Astrocyte (in vitro differentiated cells and primary cell): Measurements from ENCODE around the gene TMPRSS3. TPM values are rescaled to one million over a fixed set of nuclear protein-coding genes. Genes with fewer than 3 reads are reported as not detected.

Experiments
- DNase-seq: peaks from one replicate; pipeline ENCODE4 v3.0.0-alpha.2; 2010; ENCODE audit warnings: low read depth
- FAIRE-seq: peaks from 2 replicates; lab custom pipeline; 2011; peaks lifted over from hg19 to GRCh38; lab: Jason Lieb, UNC
- H2AFZ ChIP-seq: 2 replicates; pipeline ENCODE4 v1.6.0; 2012; ENCODE audit warnings: low read depth, low read length, inconsistent platforms
- H3K27ac ChIP-seq: 2 replicates; pipeline ENCODE4 v1.5.1; 2011; ENCODE audit warnings: low read depth, low read length, inconsistent platforms
- H3K27me3 ChIP-seq: 2 replicates; pipeline ENCODE4 v1.6.0; 2011; ENCODE audit warnings: low read length, inconsistent platforms; ENCODE audit not compliant: insufficient read depth
- H3K36me3 ChIP-seq: 2 replicates; pipeline ENCODE4 v1.5.1; 2011; ENCODE audit warnings: low read length, inconsistent platforms; ENCODE audit not compliant: insufficient read depth
- H3K4me1 ChIP-seq: 2 replicates; pipeline ENCODE4 v1.5.1; 2011; ENCODE audit warnings: low read length, inconsistent platforms; ENCODE audit not compliant: insufficient read depth
- H3K4me2 ChIP-seq: 2 replicates; pipeline ENCODE4 v1.6.0; 2012; ENCODE audit warnings: low read length, inconsistent platforms
- H3K4me3 ChIP-seq: 2 replicates; pipeline ENCODE4 v1.5.1; 2011; ENCODE audit warnings: low read depth, mild to moderate bottlenecking, low read length, inconsistent platforms; ENCODE audit not compliant: insufficient read depth
- H3K79me2 ChIP-seq: 2 replicates; pipeline ENCODE4 v1.6.0; 2012; ENCODE audit warnings: mild to moderate bottlenecking, low read length, inconsistent platforms; ENCODE audit not compliant: insufficient read depth
- H3K9ac ChIP-seq: 2 replicates; pipeline ENCODE4 v1.6.0; 2012; ENCODE audit warnings: mild to moderate bottlenecking, low read length, inconsistent platforms
- H3K9me3 ChIP-seq: 2 replicates; pipeline ENCODE4 v1.5.1; 2012; ENCODE audit warnings: low read depth, mild to moderate bottlenecking, low read length, inconsistent platforms; ENCODE audit not compliant: insufficient read depth
- H4K20me1 ChIP-seq: 2 replicates; pipeline ENCODE4 v1.6.0; 2012; ENCODE audit warnings: low read length, inconsistent platforms; ENCODE audit not compliant: insufficient read depth
- H3K27ac Mint-ChIP-seq: one replicate; pipeline ENCODE4 v1.8.0; 2021; ENCODE audit warnings: mild to moderate bottlenecking, mixed read lengths; ENCODE audit not compliant: unreplicated experiment
- H3K27me3 Mint-ChIP-seq: one replicate; pipeline ENCODE4 v1.8.0; 2021; ENCODE audit warnings: low read depth, mixed read lengths; ENCODE audit not compliant: unreplicated experiment
- H3K36me3 Mint-ChIP-seq: one replicate; pipeline ENCODE4 v1.8.0; 2021; ENCODE audit warnings: low read depth, mixed read lengths; ENCODE audit not compliant: unreplicated experiment
- H3K4me1 Mint-ChIP-seq: one replicate; pipeline ENCODE4 v1.8.0; 2021; ENCODE audit warnings: low read depth, mixed read lengths; ENCODE audit not compliant: unreplicated experiment
- H3K4me3 Mint-ChIP-seq: one replicate; pipeline ENCODE4 v1.8.0; 2021; ENCODE audit warnings: mild to moderate bottlenecking, moderate library complexity, mixed read lengths; ENCODE audit not compliant: unreplicated experiment
- H3K9me3 Mint-ChIP-seq: one replicate; pipeline ENCODE4 v1.8.0; 2021; ENCODE audit warnings: mild to moderate bottlenecking, mixed read lengths; ENCODE audit not compliant: unreplicated experiment
- CTCF ChIP-seq: IDR thresholded peaks from 2 replicates; pipeline ENCODE4 v1.5.1; 2011; ENCODE audit warnings: low read depth, mild to moderate bottlenecking, inconsistent platforms, low read length, moderate library complexity; ENCODE audit not compliant: insufficient read depth
- EZH2 ChIP-seq: IDR thresholded peaks from 2 replicates; pipeline ENCODE4 v1.6.1; 2012; ENCODE audit warnings: mild to moderate bottlenecking, low read length, inconsistent platforms; ENCODE audit not compliant: insufficient read depth
- total RNA-seq: library from RNA; stranded (reverse); gene quantifications from 2 replicates; pipeline ENCODE4 v1.2.1, GENCODE V29; 2021

TMPRSS3 gene
- total RNA-seq, 1 donor from 2014 or later: not detected

GRCh38 chr21:42390696-42391095, 5.2 kb downstream of the TMPRSS3 start:
- H4K20me1 ChIP-seq: no peaks in the 10 kb centered on the region
- peaks cover 6% of the 10 kb centered on the region for H3K27me3 ChIP-seq
- H3K4me2 ChIP-seq: no peak overlapping the region
- Mint-ChIP-seq H3K4me1 (peaks cover 11% of the 10 kb centered on the region), H3K36me3 (peaks cover 1% of the 10 kb centered on the region), H3K9me3 (peaks cover 2% of the 10 kb centered on the region), H3K27me3 (peaks cover 12% of the 10 kb centered on the region), H3K27ac (no peak overlapping the region), H3K4me3 (no peak overlapping the region)
- no peak overlapping the region for H3K9ac ChIP-seq
- FAIRE-seq (no peak), DNase-seq (no peak)
- H3K27ac ChIP-seq: no peak overlapping the region
- no peaks in the 10 kb centered on the region for H3K9me3 ChIP-seq
- H3K4me3 ChIP-seq: no peak overlapping the region
- TF ChIP-seq EZH2: no peak
- TF ChIP-seq CTCF: no peak
- H3K79me2 ChIP-seq: no peaks in the 10 kb centered on the region
- H2AFZ ChIP-seq: no peak overlapping the region
- no peaks in the 10 kb centered on the region for H3K36me3 ChIP-seq
- no peaks in the 10 kb centered on the region for H3K4me1 ChIP-seq

- Mint-ChIP-seq H3K4me3 (no peak overlapping the region), H3K36me3 (peaks cover 1% of the 10 kb centered on the region), H3K4me1 (peaks cover 12% of the 10 kb centered on the region), H3K27me3 (peaks cover 12% of the 10 kb centered on the region), H3K27ac (no peak overlapping the region), H3K9me3 (peaks cover 2% of the 10 kb centered on the region)
- FAIRE-seq (no peak), DNase-seq (no peak)
- no peak for TF ChIP-seq EZH2
- no peak for TF ChIP-seq CTCF
- H4K20me1 ChIP-seq: no peaks in the 10 kb centered on the region
- H3K27me3 ChIP-seq: peaks cover 6% of the 10 kb centered on the region
- no peak overlapping the region for H2AFZ ChIP-seq
- H3K27ac ChIP-seq: no peak overlapping the region
- H3K4me2 ChIP-seq: no peak overlapping the region
- H3K4me1 ChIP-seq: no peaks in the 10 kb centered on the region
- no peak overlapping the region for H3K4me3 ChIP-seq
- no peaks in the 10 kb centered on the region for H3K79me2 ChIP-seq
- H3K36me3 ChIP-seq: no peaks in the 10 kb centered on the region
- no peak overlapping the region for H3K9ac ChIP-seq
- H3K9me3 ChIP-seq: no peaks in the 10 kb centered on the region
Observed at GRCh38 chr21:42390193-42390592, 5.7 kb downstream of the TMPRSS3 start.

- H3K9ac ChIP-seq: no peak overlapping the region
- DNase-seq (no peak), FAIRE-seq (no peak)
- no peak overlapping the region for H3K4me3 ChIP-seq
- no peaks in the 10 kb centered on the region for H3K4me1 ChIP-seq
- peaks cover 4% of the 10 kb centered on the region for H3K9me3 Mint-ChIP-seq
- no peak for TF ChIP-seq CTCF
- TF ChIP-seq EZH2: no peak
- no peaks in the 10 kb centered on the region for H3K36me3 ChIP-seq
- peaks cover 14% of the 10 kb centered on the region for H3K4me1 Mint-ChIP-seq
- no peaks in the 10 kb centered on the region for H3K79me2 ChIP-seq
- no peak overlapping the region for H2AFZ ChIP-seq
- H3K27me3 Mint-ChIP-seq: peaks cover 9% of the 10 kb centered on the region
- no peak overlapping the region for H3K27ac Mint-ChIP-seq
- no peaks in the 10 kb centered on the region for H4K20me1 ChIP-seq
- no peaks in the 10 kb centered on the region for H3K9me3 ChIP-seq
- no peak overlapping the region for H3K27ac ChIP-seq
- peaks cover under 1% of the 10 kb centered on the region for H3K36me3 Mint-ChIP-seq
- H3K4me2 ChIP-seq: no peak overlapping the region
- no peak overlapping the region for H3K4me3 Mint-ChIP-seq
- peaks cover 6% of the 10 kb centered on the region for H3K27me3 ChIP-seq
Observed at GRCh38 chr21:42389449-42389835, 6.4 kb downstream of the TMPRSS3 start.
